Activated CD8-positive, alpha-beta memory T cell treated with anti-CD3 and anti-CD28 coated beads, Interleukin-2, amount 50 U/mL, for 24 hours (primary cell): ENCODE results near the gene RAB28.

Experiments
- DNase-seq: peaks from one replicate; pipeline ENCODE4 v3.0.0-alpha.2; 2020; ENCODE audit errors: extremely low read depth

Gene RAB28

DNA sequence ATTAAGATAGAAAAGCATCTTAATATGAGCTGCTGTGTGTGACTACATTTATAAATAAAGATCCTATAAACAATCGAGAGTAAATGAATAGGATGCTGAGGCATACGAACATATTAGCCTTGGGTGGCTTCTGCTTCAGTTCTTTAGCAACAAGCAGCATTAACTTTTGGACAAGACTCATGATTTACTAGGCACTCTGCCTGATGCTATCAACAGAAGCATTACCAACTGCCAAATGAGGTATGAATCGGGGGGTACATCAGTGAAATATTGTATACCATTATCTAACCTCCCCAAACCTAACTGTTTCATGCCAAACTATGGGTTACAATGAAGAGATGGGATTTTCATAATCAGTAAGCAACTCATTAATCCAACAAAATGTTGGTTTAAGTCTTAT, 113.1 kb downstream of the RAB28 start:
- no peak for DNase-seq

DNA sequence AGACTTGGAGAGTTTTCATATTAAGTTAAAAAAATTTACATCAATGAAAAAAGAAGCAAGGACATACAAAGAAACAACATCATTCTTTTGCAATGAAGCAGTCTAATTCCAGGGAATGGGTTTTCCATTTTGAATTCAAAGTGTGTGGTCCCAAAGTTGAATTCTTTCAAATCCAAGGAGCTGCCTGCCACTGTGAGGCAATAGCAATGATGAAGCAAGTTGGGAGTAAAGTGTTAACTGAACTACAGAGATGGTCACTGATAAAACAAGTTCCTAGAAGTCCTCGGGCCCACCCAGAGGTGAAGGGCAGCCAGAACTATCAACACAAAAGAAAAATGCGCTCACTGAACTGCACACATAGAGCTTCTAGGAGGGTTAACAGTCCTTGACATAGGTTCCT, 115.9 kb downstream of the RAB28 start:
- no peak for DNase-seq

DNA sequence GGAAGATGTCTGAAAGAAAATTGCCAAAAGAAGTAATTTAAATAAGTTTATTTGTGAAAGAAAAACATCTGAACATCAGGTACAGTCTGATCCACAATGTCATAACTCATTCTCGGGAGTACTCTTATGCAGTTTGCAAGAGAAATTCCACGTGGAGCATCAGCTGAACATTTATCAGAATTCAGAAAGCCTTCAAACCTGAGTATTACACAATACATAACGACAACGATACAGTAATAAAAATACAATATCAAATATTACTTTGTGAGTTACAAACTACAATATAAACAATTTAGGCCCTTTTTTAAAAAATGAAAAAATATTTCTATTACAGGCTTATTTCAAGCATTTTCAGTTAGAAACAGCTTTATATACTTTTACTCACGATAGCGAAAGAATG, 116.4 kb downstream of the RAB28 start:
- DNase-seq: no peak

DNA sequence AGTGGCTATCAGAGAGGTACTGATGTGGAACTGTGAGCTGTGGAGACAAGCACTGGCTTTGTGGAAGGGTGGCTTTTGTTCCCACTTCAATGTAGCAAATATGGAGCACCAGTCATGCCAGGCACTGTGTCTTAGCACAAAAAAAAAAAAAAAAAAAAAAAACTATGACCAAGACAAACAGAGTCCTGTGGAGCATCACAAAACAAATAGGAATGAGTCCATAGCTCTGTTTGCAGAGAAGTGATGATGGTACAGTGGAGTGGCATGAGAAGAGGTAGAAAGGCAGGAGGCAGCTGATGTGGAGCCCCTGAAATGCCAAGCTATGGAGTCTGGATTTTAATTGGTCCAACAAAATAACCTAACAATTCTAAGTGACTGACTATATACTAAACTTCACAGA, 116.9 kb downstream of the RAB28 start:
- DNase-seq: no peak

DNA sequence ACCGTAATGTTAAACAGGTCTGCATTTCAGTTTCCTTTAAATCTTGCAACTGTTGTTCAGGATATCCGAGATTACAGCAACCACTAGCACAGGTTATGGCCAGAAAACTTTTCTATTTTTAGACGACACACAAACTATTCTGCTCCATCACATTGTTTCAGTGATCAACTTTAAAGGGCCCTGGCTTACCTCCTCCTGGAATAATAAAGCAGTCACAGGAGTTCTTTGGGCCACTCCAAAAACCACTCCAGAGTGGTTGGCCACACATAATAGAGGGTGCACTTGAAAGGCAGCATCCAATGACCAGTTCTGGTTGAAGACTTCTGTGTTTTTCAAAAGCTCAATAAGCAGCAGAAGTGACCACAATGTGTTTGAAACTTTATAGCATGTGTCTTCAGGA, 118.9 kb downstream of the RAB28 start:
- DNase-seq: no peak

DNA sequence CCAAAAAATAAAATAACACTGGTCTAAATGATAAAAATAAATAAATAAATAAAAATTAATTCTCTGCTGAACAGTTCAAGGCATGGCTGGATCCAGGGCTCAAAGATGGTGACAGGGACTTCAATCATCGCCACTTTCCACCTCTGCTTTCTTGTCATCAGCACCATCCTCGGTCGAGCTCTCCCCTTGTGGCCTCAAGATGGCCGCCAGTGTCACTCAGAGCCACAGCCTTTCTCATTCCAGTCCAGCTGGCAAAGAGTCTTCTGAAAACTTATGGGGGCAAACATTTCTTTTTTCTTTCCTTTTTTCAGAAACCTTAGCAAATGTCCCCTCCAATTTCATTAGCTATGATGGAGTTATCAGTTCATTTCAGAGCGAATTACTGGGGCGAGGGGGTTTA, 119.5 kb downstream of the RAB28 start:
- DNase-seq: no peak

DNA sequence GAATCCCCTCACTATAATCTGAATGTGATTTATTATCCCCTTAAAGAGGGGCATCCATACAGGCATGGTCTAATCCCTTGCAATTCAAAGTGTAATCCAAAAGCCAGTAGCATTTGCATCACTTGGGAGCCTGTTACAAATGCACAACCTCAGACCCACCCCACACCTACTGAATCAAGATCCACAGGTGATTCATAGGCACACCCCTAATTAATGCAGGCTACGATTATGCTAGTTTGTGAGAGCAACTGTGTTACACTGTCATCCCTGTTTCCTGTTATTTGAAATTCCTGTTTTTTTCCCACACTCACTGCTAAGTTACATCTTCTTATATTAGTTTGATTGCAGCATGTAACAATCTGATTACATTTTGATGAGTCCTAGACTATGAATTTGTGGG, 120.0 kb downstream of the RAB28 start:
- DNase-seq: no peak

DNA sequence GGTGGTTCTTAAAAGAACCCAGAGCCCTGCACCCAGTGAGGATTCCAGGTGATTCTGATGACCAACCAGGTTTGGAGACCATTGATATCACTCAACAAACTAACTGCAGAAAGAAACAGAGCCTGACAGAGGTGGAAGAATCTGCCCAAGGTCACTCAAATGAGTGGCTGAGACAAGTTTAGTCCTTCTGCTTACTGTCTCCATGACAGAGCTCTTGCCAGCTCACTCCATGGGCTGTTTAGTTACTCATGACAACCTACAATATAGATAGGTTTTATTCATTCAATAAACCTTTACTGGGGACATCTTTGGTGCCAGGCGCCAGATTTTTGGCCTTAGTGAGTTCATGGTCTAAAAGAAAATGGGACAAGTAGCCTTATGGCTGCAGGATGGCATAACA, 124.3 kb downstream of the RAB28 start:
- no peak for DNase-seq

DNA sequence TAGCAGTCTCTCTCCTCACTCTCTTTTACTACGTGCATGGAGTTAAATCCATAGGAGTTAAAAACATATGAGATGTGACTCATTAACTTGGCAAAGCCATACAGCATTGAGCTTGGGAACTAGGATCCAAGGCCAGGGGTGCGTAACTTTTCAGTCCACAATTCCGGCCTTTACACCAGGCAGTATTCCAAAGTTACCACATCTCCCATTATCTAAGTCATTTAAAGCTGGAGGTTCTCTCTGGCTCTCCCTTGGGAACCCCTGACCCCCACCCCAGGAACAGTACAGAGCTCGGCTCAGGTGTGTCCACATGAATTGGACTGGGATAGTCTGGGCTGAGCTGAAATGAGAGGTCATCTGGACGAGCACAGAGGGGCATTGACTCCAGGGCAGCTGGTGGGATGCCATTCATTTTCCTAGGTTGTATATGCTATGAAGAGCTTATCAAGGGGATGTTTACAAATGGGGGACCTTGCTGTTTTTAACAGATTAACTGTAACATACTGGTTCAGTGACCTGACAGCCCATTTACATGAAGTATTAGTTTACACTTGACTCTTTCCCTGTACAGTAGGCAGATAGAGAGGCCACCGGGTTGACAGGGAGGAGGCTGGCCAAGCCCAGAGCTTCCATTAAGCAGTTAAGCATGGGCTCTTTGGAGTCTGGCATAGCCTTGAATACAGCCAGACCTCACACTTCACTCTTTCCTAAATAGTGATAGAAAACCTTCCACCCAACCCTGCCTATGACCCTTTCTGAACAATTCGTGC, 128.8 kb downstream of the RAB28 start:
- DNase-seq: no peak

DNA sequence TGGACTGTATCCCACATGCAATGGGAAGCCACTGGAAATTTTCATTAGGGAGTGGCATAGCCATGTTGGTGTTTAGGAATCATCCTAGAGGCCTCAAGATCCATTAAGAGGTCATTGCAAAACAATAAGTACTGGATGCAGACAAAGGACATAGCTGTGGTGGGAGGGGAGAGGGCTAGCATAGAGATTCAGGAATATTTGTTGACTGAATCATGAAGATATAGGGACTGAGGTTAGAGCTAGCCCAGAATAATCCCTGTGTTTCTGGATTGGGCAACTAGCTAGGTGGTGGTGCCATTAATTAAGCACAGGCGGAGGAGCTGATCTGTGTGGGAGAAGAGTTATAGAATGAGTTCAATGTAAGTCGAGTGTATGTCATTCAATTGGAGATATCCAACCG, 135.0 kb downstream of the RAB28 start:
- no peak for DNase-seq

DNA sequence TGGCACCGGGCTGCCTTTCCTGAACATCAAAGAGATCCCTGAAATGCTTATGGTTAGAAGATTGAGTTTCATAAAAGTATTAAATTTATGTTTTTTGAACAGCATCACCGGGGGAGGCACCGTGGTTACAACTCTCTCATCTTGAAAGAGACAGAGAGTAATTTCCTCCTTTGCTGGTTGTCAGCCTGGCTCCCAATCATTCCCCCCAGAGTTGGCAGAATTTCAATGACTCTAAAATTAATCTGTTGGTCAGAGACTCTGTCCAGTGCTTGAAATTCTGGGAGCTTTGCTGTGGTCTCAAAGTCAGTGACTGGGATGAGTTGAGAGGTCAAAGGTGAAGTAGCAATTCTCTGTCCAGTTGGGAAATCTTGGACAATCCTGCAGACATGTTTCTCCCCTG, 135.9 kb downstream of the RAB28 start:
- DNase-seq: no peak

DNA sequence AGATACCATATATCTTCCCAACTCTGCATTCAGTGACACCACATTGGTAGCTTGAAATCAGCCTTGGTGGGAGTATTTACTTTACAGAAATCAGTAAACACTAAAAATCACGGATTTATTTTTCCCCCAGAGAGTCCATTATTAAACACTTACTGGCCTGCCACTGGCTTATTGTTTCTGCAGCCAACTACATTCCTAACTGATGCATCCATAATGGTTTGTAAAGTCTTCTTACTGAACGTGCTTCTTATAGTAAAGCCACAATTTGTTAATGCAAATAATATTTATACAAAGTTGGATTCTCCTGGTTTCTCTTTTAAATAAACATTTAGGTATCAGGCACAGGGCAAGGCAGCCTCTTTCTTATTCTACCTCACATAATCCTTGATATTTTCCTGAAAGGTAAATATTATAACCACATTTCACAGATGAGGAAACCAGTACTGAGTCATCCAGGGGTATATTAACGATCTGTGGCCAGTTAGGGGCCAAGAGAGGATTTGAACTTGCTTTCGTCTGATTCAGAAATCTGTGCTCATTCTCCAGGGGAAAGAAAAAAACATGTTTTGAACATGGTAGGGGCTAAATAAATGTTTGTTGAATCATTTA, 136.5 kb downstream of the RAB28 start:
- no peak for DNase-seq

DNA sequence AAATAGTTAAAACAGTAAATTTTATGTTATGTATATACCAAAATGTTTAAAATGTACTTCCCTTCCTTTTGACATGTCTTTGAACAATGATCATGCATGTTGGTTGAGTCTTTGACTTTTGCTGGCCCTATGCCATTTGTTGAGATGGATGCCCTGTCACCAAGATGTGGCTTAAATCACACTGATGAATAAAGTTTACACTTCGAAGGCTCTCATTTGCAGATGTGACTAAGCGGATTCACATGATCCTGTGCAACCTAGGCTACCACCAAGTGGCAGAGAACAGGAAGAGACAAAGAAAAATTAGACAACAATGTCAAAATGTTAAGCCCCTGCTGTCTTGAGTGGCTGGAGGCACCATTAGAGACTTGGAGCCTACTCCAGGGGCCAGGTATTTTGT, 139.9 kb downstream of the RAB28 start:
- DNase-seq: no peak

DNA sequence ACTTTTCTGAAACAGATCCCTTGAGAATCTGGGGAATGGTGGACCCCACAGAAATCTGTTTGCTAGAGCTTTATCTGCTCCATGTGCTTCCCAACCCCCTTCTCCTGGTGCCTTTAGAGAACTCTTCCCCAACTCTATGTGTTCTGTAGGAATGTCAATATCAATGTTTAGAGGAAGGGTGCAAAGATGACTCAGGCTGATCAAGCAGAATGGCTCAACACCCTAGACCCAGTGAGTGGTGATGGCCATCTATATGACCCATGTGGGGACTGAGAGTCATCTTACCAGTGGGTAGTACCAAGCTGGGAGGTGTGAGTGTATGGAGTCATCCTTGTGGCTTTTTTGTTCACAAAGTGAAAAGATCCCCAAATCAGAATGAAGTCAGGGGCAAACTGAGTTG, 143.5 kb downstream of the RAB28 start:
- DNase-seq: no peak

DNA sequence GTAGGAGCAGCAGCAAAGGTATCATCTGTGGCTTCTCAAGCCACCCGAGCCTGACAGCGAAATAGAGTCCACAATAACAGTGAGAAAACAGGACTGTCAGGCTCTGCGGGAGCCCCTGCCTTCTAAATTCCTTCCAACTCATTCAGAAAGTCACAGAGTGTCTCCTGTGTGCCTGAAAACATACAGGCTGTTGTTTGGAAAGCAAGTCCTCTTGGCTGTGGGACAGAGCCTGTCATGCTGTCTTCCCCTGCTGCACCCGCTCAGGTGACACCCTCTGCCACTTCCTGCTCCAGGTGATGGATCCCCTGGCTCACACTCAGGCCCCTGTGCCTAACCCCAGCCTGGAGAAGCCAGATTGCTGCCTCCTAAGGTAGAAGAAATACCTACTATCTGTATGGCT, 152.3 kb downstream of the RAB28 start:
- DNase-seq: no peak

DNA sequence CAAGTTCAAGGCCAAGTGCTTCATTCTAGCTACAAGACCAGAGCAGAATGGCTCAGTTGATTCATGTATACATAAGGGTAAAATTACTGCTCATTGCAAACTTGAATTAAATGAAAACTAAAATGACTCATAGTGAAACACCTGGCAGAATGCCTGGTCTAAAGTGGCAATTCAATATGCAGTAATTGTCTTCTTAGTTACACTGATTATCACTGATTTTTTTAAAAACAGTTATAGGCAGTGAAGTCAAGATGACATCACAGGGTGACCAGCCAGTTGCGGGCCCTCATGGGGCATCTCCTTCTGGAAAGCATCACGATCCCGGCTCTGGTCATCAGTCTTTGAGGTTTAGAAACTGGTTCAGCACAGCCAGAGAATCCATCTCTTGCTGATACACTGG, 154.2 kb downstream of the RAB28 start:
- DNase-seq: no peak

DNA sequence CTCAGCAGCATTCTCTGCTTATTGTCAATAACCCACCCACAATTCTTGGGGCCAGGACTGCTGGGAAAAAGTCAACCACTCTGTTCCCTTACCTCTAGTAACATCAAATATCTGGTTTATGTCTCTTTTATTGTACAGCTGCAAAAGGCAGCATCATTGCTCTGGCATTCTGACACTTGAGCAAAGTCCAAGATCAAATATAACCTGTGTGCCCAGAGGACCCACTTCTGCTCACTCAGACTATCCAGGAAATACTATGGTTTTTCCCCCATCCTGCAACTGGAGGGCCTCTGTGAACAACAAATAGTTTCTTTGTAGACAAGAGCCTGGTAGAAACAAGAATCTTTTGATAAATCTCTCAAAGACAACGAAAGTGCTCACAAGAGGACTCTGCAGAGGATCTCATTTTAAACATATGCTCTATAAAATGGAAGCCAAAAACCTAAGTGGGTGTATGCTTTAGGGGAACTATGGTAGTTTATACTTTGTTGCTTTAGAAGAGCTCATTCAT, 154.7 kb downstream of the RAB28 start:
- no peak for DNase-seq

DNA sequence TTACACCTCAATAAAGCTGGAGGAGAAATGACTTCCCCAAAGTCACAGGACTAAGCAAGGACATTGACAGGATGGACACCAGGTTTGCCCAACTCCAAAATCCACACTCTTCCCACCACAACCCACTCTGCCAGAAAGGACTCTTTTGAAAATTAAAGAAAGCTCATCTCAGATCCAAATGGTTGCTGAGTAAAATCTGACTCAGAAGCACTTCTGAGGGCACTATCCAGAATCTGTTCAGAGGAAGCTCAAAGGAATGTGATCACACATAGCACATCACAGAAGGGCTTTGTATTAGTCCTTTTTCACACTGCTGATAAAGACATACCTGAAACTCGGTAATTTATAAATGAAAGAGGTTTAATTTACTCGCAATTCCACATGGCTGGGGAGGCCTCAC, 155.5 kb downstream of the RAB28 start:
- no peak for DNase-seq

DNA sequence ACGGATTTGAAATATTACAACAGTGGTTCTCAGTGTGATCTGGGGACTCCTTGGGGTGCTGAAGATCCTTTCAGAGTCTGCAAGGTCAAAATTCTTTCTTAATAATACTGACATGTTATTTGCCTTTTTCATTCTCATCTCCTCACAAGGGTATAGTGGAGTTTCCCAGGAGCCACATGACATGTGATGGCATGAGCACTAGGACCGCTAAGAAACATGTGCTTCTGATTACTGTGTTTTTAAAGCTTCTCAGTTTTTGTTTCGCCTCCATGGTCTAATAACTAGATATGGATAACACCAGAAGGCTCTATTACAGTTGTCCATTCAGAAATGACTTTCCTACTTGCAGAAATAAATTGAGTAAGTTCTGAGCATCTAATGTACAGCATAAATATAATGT, 156.1 kb downstream of the RAB28 start:
- DNase-seq: no peak

DNA sequence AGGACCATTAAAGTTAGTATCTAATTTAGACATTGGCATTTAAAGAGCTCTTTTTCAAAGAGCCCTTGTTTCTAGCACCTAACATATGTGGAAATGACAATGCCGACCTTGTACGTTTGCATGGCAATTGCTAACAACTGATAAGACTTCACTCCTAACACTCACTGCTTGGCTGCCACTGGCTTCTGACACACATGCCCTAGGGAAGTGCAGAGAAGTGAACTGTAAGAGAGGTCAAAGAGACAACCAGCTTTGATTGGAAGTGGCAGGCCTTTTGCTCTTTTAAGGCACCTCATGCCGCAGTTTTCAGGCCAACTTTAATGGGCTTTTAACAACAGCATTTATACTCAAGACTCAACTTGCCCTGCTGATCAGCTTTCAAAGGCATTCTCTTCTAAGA, 158.4 kb downstream of the RAB28 start:
- no peak for DNase-seq

DNA sequence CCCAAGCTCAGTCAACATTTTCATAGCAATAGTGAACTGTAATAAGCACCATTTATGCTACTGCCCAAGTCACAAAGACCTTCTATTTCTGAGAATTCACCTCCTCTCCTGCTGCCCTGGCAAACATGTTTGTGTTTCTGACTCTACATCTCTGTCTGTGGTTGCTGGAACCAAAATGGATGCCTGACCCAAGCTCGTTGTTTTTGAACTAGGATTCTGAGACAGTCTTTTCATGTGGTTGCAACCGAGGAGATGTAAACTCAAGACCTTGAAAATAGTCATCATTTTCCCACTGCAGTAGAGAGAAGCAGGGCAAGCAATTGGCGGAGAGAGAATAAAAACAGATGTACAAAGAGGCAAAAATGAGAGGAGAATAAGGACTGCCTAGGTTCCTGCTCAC, 160.2 kb downstream of the RAB28 start:
- DNase-seq: no peak

DNA sequence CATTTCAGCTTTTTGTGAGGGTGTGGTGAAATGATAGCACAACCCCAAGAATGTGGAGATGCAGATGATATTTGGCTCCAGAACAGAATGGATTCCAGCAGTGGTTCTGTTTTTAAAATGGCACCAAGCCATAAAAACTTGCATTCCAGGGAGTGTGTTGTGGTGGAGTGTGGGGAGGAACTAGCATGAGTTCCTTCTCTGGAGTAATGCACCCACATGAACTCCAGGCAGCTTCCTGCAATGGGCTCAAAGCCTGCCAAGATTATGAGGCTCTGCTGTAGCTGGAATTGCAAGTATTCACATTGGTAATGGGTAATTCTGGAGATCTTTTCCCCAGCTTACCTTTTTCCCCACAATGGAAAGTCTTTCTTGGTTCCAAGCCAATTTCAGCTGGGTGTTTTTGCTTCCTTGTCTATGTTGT, 161.4 kb downstream of the RAB28 start:
- DNase-seq: no peak
